ENCODE results near the gene TSBP1. TPM values are rescaled to one million over a fixed set of nuclear protein-coding genes. Genes with fewer than 3 reads are reported as not detected.

TSBP1 gene
- total RNA-seq, 1 experiment from 2014 or later = not detected

DNA sequence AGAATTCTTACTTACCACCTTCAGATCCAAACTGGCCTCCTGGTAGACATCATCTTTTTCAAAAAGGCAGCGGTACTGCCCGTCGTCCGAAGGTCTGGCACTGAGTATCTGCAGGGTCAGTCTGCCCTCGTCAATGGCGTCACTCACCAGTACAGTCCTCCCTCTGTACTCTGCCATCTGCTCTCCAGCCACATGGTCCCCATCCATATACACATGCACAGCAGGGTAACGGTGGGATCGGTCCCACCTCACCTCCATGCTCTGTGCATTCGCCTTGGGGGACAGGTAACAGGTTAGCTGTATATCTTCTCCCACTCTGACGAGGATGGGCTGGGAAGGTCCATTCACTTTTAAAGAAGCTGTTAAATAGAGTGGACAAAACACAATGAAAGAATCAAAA, 24.3 kb upstream of the TSBP1 start:
- no peak overlapping the region for H3K4me3 ChIP-seq (replicated peaks in 1 of 2; ENCODE audit: low read depth in 1 of 2, low read length in 2 of 2)
- peaks cover 0 to 7% of the 10 kb centered on the region in 2 experiments; a peak in 2 of 4 replicates for H3K4me1 ChIP-seq (ENCODE audit: control insufficient read depth in 1 of 2, insufficient read depth in 2 of 2, low read length in 2 of 2)
- H3K27ac ChIP-seq (ENCODE audit: low read depth, low read length) = no peak overlapping the region
- CTCF ChIA-PET = no interaction called here
- RAD21 ChIA-PET (ENCODE audit: low non-redundant PET in 1 of 2, low total read pairs in 2 of 2, uncharacterized antibody in 2 of 2, unreplicated experiment in 2 of 2) = no interaction called here
- intact Hi-C loops (cut with micrococcal nuclease) = no loop called here
- no peak overlapping the region for H3K9ac ChIP-seq (ENCODE audit: low read length)
- H3K9me3 ChIP-seq (ENCODE audit: control insufficient read depth in 1 of 2, insufficient read depth in 1 of 2, low read depth in 1 of 2, low read length in 2 of 2) = no peaks in the 10 kb centered on the region
- DNase-seq (ENCODE audit: low read depth, low spot score) (no peak), ATAC-seq (no peak)
- no peaks in the 10 kb centered on the region for H3K9me2 ChIP-seq (ENCODE audit: insufficient read depth)
- H4K20me1 ChIP-seq (ENCODE audit: insufficient read depth) = no peaks in the 10 kb centered on the region
- BruUV-seq (replicated peaks) = no TSS peak
- H2AFZ ChIP-seq (ENCODE audit: low read depth, low read length, poor library complexity, severe bottlenecking) = no peak overlapping the region
- H3K36me3 ChIP-seq (ENCODE audit: control insufficient read depth in 1 of 2, insufficient read depth in 2 of 2, low read length in 2 of 2) = no peaks in the 10 kb centered on the region
- no peaks in the 10 kb centered on the region for H3K79me2 ChIP-seq (ENCODE audit: insufficient read depth, low read length)
- H3K27me3 ChIP-seq (ENCODE audit: insufficient read depth, low read length) = no peaks in the 10 kb centered on the region
- no peak for TF ChIP-seq TCF7L2 (IDR thresholded peaks at IDR 0.05; ENCODE audit: borderline replicate concordance, extremely low read depth, insufficient read depth, insufficient read length)
- H3K4me2 ChIP-seq (ENCODE audit: low read length) = no peak overlapping the region
- POLR2A ChIA-PET = no interaction called here

DNA sequence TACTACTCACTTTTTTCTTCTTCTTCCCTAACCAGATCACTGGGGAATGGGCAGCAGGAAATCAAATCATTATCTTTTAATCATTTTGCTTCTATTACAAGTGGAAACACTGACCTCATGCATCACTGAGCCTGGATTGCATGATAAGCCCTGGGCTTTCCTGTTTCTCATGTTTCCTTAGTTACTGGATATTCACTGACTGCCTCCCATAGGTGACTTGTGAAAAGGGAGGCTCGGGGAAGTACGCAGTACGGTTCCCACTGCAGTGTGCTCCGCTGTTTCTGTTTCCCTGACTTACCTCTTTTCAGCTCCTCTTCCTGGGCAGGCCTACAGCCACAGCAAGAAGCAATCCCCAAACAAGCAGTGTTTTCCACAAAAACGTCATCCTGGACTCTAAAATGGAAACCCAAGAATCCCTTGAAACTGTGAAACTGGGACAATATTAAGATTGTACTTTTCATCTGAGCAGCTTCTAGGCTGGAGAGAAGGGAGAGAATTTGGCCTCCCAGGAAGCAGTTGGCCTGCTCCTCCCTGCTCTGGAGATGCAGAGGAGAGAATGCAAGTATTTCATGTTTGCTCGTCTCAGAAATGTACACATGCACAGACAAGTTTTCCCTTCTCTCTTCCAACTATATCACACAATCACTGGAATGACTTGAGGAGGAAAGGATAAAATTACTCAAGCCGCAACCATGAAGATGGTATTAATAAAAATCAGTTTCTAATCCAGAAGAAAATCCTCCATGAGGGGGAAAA, 22.1 kb upstream of the TSBP1 start:
- DNase-seq (ENCODE audit: low read depth, low spot score) (no peak), ATAC-seq (no peak)
- Histone ChIP-seq H3K36me3 (ENCODE audit: control insufficient read depth in 1 of 2, insufficient read depth in 2 of 2, low read length in 2 of 2) (no peaks in the 10 kb centered on the region), H3K4me3 (replicated peaks in 1 of 2; ENCODE audit: low read depth in 1 of 2, low read length in 2 of 2) (no peak overlapping the region), H3K9me2 (ENCODE audit: insufficient read depth) (no peaks in the 10 kb centered on the region), H3K4me2 (ENCODE audit: low read length) (no peak overlapping the region), H3K9me3 (ENCODE audit: control insufficient read depth in 1 of 2, insufficient read depth in 1 of 2, low read depth in 1 of 2, low read length in 2 of 2) (no peaks in the 10 kb centered on the region), H3K27me3 (ENCODE audit: insufficient read depth, low read length) (no peaks in the 10 kb centered on the region), H3K27ac (ENCODE audit: low read depth, low read length) (no peak overlapping the region), H4K20me1 (ENCODE audit: insufficient read depth) (no peaks in the 10 kb centered on the region), H2AFZ (ENCODE audit: low read depth, low read length, poor library complexity, severe bottlenecking) (no peak overlapping the region), H3K4me1 (ENCODE audit: control insufficient read depth in 1 of 2, insufficient read depth in 2 of 2, low read length in 2 of 2) (peaks cover 0 to 7% of the 10 kb centered on the region in 2 experiments; a peak in 2 of 4 replicates), H3K79me2 (ENCODE audit: insufficient read depth, low read length) (no peaks in the 10 kb centered on the region), H3K9ac (ENCODE audit: low read length) (no peak overlapping the region)
- TF ChIP-seq, protein P1, sequence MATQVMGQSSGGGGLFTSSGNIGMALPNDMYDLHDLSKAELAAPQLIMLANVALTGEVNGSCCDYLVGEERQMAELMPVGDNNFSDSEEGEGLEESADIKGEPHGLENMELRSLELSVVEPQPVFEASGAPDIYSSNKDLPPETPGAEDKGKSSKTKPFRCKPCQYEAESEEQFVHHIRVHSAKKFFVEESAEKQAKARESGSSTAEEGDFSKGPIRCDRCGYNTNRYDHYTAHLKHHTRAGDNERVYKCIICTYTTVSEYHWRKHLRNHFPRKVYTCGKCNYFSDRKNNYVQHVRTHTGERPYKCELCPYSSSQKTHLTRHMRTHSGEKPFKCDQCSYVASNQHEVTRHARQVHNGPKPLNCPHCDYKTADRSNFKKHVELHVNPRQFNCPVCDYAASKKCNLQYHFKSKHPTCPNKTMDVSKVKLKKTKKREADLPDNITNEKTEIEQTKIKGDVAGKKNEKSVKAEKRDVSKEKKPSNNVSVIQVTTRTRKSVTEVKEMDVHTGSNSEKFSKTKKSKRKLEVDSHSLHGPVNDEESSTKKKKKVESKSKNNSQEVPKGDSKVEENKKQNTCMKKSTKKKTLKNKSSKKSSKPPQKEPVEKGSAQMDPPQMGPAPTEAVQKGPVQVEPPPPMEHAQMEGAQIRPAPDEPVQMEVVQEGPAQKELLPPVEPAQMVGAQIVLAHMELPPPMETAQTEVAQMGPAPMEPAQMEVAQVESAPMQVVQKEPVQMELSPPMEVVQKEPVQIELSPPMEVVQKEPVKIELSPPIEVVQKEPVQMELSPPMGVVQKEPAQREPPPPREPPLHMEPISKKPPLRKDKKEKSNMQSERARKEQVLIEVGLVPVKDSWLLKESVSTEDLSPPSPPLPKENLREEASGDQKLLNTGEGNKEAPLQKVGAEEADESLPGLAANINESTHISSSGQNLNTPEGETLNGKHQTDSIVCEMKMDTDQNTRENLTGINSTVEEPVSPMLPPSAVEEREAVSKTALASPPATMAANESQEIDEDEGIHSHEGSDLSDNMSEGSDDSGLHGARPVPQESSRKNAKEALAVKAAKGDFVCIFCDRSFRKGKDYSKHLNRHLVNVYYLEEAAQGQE (IDR thresholded peaks at IDR 0.05; ENCODE audit: low read depth) = no peak
- TF ChIP-seq, protein P2, sequence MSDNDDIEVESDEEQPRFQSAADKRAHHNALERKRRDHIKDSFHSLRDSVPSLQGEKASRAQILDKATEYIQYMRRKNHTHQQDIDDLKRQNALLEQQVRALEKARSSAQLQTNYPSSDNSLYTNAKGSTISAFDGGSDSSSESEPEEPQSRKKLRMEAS (IDR thresholded peaks at IDR 0.05) = no peak
- TF ChIP-seq EGR1 (IDR thresholded peaks at IDR 0.05; ENCODE audit: low read depth) (no peak), RAD21 (IDR thresholded peaks at IDR 0.05; ENCODE audit: low read depth) (peak; percentile 36; the same call in 1 of the 2 replicates), TCF7L2 (IDR thresholded peaks at IDR 0.05; ENCODE audit: borderline replicate concordance, extremely low read depth, insufficient read depth, insufficient read length) (no peak), EZH2phosphoT487 (IDR thresholded peaks at IDR 0.05; ENCODE audit: borderline replicate concordance) (no peak)
- RAD21 ChIA-PET (ENCODE audit: low non-redundant PET in 1 of 2, low total read pairs in 2 of 2, uncharacterized antibody in 2 of 2, unreplicated experiment in 2 of 2) = no interaction called here
- POLR2A ChIA-PET = no interaction called here
- intact Hi-C loops (cut with micrococcal nuclease) = no loop called here
- CTCF ChIA-PET = no interaction called here
- BruUV-seq (replicated peaks) = no TSS peak

All from HCT116 (cell line).